Spleen (tissue), 7 donors: ENCODE results near the gene HBM.
A peak's percentile ranks its signal among the peaks of the same experiment; 100 is the strongest.

Experiments used
- CTCF ChIP-seq, 11 experiments: fragments of 200-600 bp in 7 of 11; fragments of 450-650 bp in 4 of 11; sonication (generic) in 4 of 11; IDR thresholded peaks in 8 of 11; conservative IDR thresholded peaks in 3 of 11; 1 replicate in 7 of 11; 2 replicates in 4 of 11; pipeline versions ENCODE4 v1.4.0 to v1.8.0; 2016 to 2021; ENCODE audit warnings: antibody characterized with exemption in 11 of 11, inconsistent platforms in 4 of 11, mild to moderate bottlenecking in 1 of 11
- POLR2A ChIP-seq, 3 donors: fragments of 450-650 bp; IDR thresholded peaks; one replicate each; pipeline ENCODE4 v1.5.1; 2017; ENCODE audit warnings: antibody characterized with exemption in 3 of 3, mild to moderate bottlenecking in 1 of 3
- donor health status: DM: no; HTN: no; CAD: no; lungs with moderate emphysema.
- donor health status: DM: no; HTN: no; CAD: no.
- donor health status: DM: no; HTN: no; CAD: no.

- TF ChIP-seq CTCF (IDR thresholded peaks at IDR 0.05 in 8 of 11, conservative IDR thresholded peaks at IDR 0.05 in 3 of 11) = peak in 1 of 11 experiments; percentile 23
- TF ChIP-seq POLR2A (IDR thresholded peaks at IDR 0.05) = no peak
Observed at GRCh38 chr16:188674-189073, 22.9 kb downstream of the HBM start.
